ENCODE results near the gene SNAPC5. TPM values are rescaled to one million over a fixed set of nuclear protein-coding genes. Genes with fewer than 3 reads are reported as not detected.
"Not testable (repeated sequence)": the region's sequence is repeated elsewhere in the genome, so short reads cannot be mapped to it uniquely, and the experiment has no call there.

SNAPC5 gene
- total RNA-seq, 1 donor = 14.5 TPM

GRCh38 chr15:66461917-66462316, 35.6 kb downstream of the SNAPC5 start:
- no peak overlapping the region for H3K27ac ChIP-seq (ENCODE audit: low read depth, low read length)
- peak; percentile 26 for DNase-seq (ENCODE audit: insufficient read length, low spot score, missing footprints)

GRCh38 chr15:66461294-66461693, 36.3 kb downstream of the SNAPC5 start:
- not testable (repeated sequence) for H3K27ac ChIP-seq (ENCODE audit: low read depth, low read length); H3K4me1 ChIP-seq (ENCODE audit: insufficient read depth, low read length); H4K20me1 ChIP-seq (ENCODE audit: insufficient read depth, low read length); H2AFZ ChIP-seq (ENCODE audit: low read length); H3K4me2 ChIP-seq (ENCODE audit: insufficient read depth, low read length); DNase-seq (ENCODE audit: insufficient read length, low spot score, missing footprints); H3K4me3 ChIP-seq (ENCODE audit: insufficient read depth, low read length); H3K9me3 ChIP-seq (ENCODE audit: low read depth, low read length); H3K79me2 ChIP-seq (ENCODE audit: insufficient read depth, low read length); H3K27me3 ChIP-seq (ENCODE audit: insufficient read depth, low read length)
- peaks cover 10% of the 10 kb centered on the region for H3K36me3 ChIP-seq (ENCODE audit: insufficient read depth, low read length)

More at GRCh38 chr15:66461917-66462316, 35.6 kb downstream of the SNAPC5 start:
- Histone ChIP-seq H3K9me3 (ENCODE audit: low read depth, low read length) (no peaks in the 10 kb centered on the region), H3K4me3 (ENCODE audit: insufficient read depth, low read length) (no peak overlapping the region), H3K4me1 (ENCODE audit: insufficient read depth, low read length) (peaks cover 4% of the 10 kb centered on the region), H3K27me3 (ENCODE audit: insufficient read depth, low read length) (no peaks in the 10 kb centered on the region), H4K20me1 (ENCODE audit: insufficient read depth, low read length) (peaks cover 4% of the 10 kb centered on the region), H2AFZ (ENCODE audit: low read length) (no peak overlapping the region), H3K36me3 (ENCODE audit: insufficient read depth, low read length) (peaks cover 10% of the 10 kb centered on the region), H3K79me2 (ENCODE audit: insufficient read depth, low read length) (no peaks in the 10 kb centered on the region), H3K4me2 (ENCODE audit: insufficient read depth, low read length) (no peak overlapping the region)
- no peak for TF ChIP-seq CTCF (IDR thresholded peaks at IDR 0.05; ENCODE audit: extremely low read depth, low read depth, low read length)

GRCh38 chr15:66459818-66460615, 37.5 kb downstream of the SNAPC5 start:
- Histone ChIP-seq H3K4me2 (ENCODE audit: insufficient read depth, low read length) (no peak overlapping the region), H2AFZ (ENCODE audit: low read length) (no peak overlapping the region), H3K79me2 (ENCODE audit: insufficient read depth, low read length) (no peaks in the 10 kb centered on the region), H3K4me3 (ENCODE audit: insufficient read depth, low read length) (no peak overlapping the region), H3K27me3 (ENCODE audit: insufficient read depth, low read length) (no peaks in the 10 kb centered on the region), H4K20me1 (ENCODE audit: insufficient read depth, low read length) (peaks cover 10% of the 10 kb centered on the region), H3K36me3 (ENCODE audit: insufficient read depth, low read length) (peaks cover 10% of the 10 kb centered on the region), H3K9me3 (ENCODE audit: low read depth, low read length) (no peaks in the 10 kb centered on the region), H3K4me1 (ENCODE audit: insufficient read depth, low read length) (peaks cover 10% of the 10 kb centered on the region), H3K27ac (ENCODE audit: low read depth, low read length) (no peak overlapping the region)
- TF ChIP-seq CTCF (IDR thresholded peaks at IDR 0.05; ENCODE audit: extremely low read depth, low read depth, low read length) = no peak
- DNase-seq (ENCODE audit: insufficient read length, low spot score, missing footprints) = peak; percentile 45

- Histone ChIP-seq H3K4me2 (ENCODE audit: insufficient read depth, low read length) (no peak overlapping the region), H2AFZ (ENCODE audit: low read length) (no peak overlapping the region), H3K27ac (ENCODE audit: low read depth, low read length) (no peak overlapping the region), H3K9me3 (ENCODE audit: low read depth, low read length) (no peaks in the 10 kb centered on the region), H3K4me1 (ENCODE audit: insufficient read depth, low read length) (peaks cover 10% of the 10 kb centered on the region), H3K36me3 (ENCODE audit: insufficient read depth, low read length) (peaks cover 6% of the 10 kb centered on the region), H3K4me3 (ENCODE audit: insufficient read depth, low read length) (no peak overlapping the region), H3K27me3 (ENCODE audit: insufficient read depth, low read length) (no peaks in the 10 kb centered on the region), H4K20me1 (ENCODE audit: insufficient read depth, low read length) (peaks cover 10% of the 10 kb centered on the region), H3K79me2 (ENCODE audit: insufficient read depth, low read length) (no peaks in the 10 kb centered on the region)
- no peak for DNase-seq (ENCODE audit: insufficient read length, low spot score, missing footprints)
- TF ChIP-seq CTCF (IDR thresholded peaks at IDR 0.05; ENCODE audit: extremely low read depth, low read depth, low read length) = no peak
These were observed 41.4 kb downstream of the SNAPC5 start for GRCh38 chr15:66456211-66456610.

All from osteoblast (primary cell).